Measurements from ENCODE around the gene MCCD1. TPM values are rescaled to one million over a fixed set of nuclear protein-coding genes. Genes with fewer than 3 reads are reported as not detected.

Gene MCCD1
- total and polyA plus RNA-seq, 2 of the 13 experiments (the other 11 are each of a cell fraction or from before 2014, with no cell fraction given): 0.15 TPM; not detected in 1

- TF ChIP-seq SMARCC2 (IDR thresholded peaks at IDR 0.05) (no peak), ZNF614 (CRISPR knock-in tag; IDR thresholded peaks at IDR 0.05; ENCODE audit: borderline replicate concordance) (no peak), GTF3A (CRISPR knock-in tag; conservative IDR thresholded peaks at IDR 0.05) (no peak), ZBTB39 (CRISPR knock-in tag; IDR thresholded peaks at IDR 0.05) (no peak), ZUFSP (CRISPR knock-in tag; IDR thresholded peaks at IDR 0.05; ENCODE audit: borderline replicate concordance) (no peak), PHF21A (CRISPR knock-in tag; IDR thresholded peaks at IDR 0.05) (peak; percentile 94), WIZ (CRISPR knock-in tag; IDR thresholded peaks at IDR 0.05) (0 out of 2 replicates have a peak, but pooled peaks have one; percentile 33), PHB2 (IDR thresholded peaks at IDR 0.05; ENCODE audit: partially characterized antibody) (no peak), FOXM1 (CRISPR knock-in tag; IDR thresholded peaks at IDR 0.05) (no peak), SNAPC2 (CRISPR knock-in tag; IDR thresholded peaks at IDR 0.05) (no peak), NFKBIZ (CRISPR knock-in tag; IDR thresholded peaks at IDR 0.05) (no peak), RBM22 (optimal IDR thresholded peaks at IDR 0.05; ENCODE audit: low read length) (no peak), ZNF790 (CRISPR knock-in tag; IDR thresholded peaks at IDR 0.05; ENCODE audit: borderline replicate concordance) (peak; percentile 76; the same call in 1 of the 2 replicates), SP5 (CRISPR knock-in tag; IDR thresholded peaks at IDR 0.05; ENCODE audit: borderline replicate concordance, low read depth) (peak; percentile 40; the same call in 1 of the 2 replicates), ZFYVE20 (CRISPR knock-in tag; IDR thresholded peaks at IDR 0.05; ENCODE audit: borderline replicate concordance, low read depth) (no peak), TBX3 (IDR thresholded peaks at IDR 0.05; ENCODE audit: borderline replicate concordance) (no peak), STAG1 (CRISPR knock-in tag; IDR thresholded peaks at IDR 0.05) (no peak)
- TF ChIP-seq, protein P1, sequence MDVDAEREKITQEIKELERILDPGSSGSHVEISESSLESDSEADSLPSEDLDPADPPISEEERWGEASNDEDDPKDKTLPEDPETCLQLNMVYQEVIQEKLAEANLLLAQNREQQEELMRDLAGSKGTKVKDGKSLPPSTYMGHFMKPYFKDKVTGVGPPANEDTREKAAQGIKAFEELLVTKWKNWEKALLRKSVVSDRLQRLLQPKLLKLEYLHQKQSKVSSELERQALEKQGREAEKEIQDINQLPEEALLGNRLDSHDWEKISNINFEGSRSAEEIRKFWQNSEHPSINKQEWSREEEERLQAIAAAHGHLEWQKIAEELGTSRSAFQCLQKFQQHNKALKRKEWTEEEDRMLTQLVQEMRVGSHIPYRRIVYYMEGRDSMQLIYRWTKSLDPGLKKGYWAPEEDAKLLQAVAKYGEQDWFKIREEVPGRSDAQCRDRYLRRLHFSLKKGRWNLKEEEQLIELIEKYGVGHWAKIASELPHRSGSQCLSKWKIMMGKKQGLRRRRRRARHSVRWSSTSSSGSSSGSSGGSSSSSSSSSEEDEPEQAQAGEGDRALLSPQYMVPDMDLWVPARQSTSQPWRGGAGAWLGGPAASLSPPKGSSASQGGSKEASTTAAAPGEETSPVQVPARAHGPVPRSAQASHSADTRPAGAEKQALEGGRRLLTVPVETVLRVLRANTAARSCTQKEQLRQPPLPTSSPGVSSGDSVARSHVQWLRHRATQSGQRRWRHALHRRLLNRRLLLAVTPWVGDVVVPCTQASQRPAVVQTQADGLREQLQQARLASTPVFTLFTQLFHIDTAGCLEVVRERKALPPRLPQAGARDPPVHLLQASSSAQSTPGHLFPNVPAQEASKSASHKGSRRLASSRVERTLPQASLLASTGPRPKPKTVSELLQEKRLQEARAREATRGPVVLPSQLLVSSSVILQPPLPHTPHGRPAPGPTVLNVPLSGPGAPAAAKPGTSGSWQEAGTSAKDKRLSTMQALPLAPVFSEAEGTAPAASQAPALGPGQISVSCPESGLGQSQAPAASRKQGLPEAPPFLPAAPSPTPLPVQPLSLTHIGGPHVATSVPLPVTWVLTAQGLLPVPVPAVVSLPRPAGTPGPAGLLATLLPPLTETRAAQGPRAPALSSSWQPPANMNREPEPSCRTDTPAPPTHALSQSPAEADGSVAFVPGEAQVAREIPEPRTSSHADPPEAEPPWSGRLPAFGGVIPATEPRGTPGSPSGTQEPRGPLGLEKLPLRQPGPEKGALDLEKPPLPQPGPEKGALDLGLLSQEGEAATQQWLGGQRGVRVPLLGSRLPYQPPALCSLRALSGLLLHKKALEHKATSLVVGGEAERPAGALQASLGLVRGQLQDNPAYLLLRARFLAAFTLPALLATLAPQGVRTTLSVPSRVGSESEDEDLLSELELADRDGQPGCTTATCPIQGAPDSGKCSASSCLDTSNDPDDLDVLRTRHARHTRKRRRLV (CRISPR knock-in tag; IDR thresholded peaks at IDR 0.05): peak; percentile 64; the same call in 1 of the 2 replicates
- TF ChIP-seq, protein P2, sequence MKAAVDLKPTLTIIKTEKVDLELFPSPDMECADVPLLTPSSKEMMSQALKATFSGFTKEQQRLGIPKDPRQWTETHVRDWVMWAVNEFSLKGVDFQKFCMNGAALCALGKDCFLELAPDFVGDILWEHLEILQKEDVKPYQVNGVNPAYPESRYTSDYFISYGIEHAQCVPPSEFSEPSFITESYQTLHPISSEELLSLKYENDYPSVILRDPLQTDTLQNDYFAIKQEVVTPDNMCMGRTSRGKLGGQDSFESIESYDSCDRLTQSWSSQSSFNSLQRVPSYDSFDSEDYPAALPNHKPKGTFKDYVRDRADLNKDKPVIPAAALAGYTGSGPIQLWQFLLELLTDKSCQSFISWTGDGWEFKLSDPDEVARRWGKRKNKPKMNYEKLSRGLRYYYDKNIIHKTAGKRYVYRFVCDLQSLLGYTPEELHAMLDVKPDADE (CRISPR knock-in tag; IDR thresholded peaks at IDR 0.05): no peak
Observed at GRCh38 chr6:31497531-31498476, 31.0 kb upstream of the MCCD1 start, which contains the start of gene MICB (continued).

Measured in HepG2 (cell line).